Smooth muscle cell (in vitro differentiated cells): ENCODE results near the gene ARHGEF17. TPM values are rescaled to one million over a fixed set of nuclear protein-coding genes. Genes with fewer than 3 reads are reported as not detected.
A peak's percentile ranks its signal among the peaks of the same experiment; 100 is the strongest.

Experiments
- DNase-seq: peaks from one replicate; lab custom pipeline; 2025; ENCODE audit not compliant: unreplicated experiment; lab: John Stamatoyannopoulos, UW
- H2AFZ ChIP-seq: fragments of 200-600 bp; sonication (generic); 2 replicates; pipeline ENCODE4 v1.6.0; 2016; ENCODE audit warnings: antibody characterized with exemption, low read depth, mild to moderate bottlenecking
- H3F3A ChIP-seq: fragments of 200-600 bp; sonication (generic); 2 replicates; pipeline ENCODE4 v1.6.0; 2017; ENCODE audit warnings: antibody characterized with exemption, low read depth
- H3K27ac ChIP-seq: fragments of 200-600 bp; sonication (generic); 2 replicates; pipeline ENCODE4 v1.5.1; 2016; ENCODE audit warnings: low read depth, mild to moderate bottlenecking
- H3K27me3 ChIP-seq: fragments of 200-600 bp; sonication (generic); 2 replicates; pipeline ENCODE4 v1.6.1; 2016; ENCODE audit warnings: low read depth, mild to moderate bottlenecking
- H3K36me3 ChIP-seq: fragments of 200-600 bp; sonication (generic); 2 replicates; pipeline ENCODE4 v1.5.1; 2016; ENCODE audit warnings: low read depth
- H3K4me1 ChIP-seq: fragments of 200-600 bp; sonication (generic); 2 replicates; pipeline ENCODE4 v1.5.1; 2016; ENCODE audit warnings: low read depth
- H3K4me2 ChIP-seq: fragments of 200-600 bp; sonication (generic); 2 replicates; pipeline ENCODE4 v1.6.0; 2016; ENCODE audit warnings: mild to moderate bottlenecking
- H3K4me3 ChIP-seq: fragments of 200-600 bp; sonication (generic); 2 replicates; pipeline ENCODE4 v1.5.1; 2016; ENCODE audit warnings: mild to moderate bottlenecking
- H3K79me2 ChIP-seq: fragments of 200-600 bp; sonication (generic); 2 replicates; pipeline ENCODE4 v1.6.0; 2016; ENCODE audit warnings: low read depth, mild to moderate bottlenecking
- H3K9ac ChIP-seq: fragments of 200-600 bp; sonication (generic); 2 replicates; pipeline ENCODE4 v1.6.0; 2016; ENCODE audit warnings: low read depth
- H3K9me3 ChIP-seq: fragments of 200-600 bp; sonication (generic); replicated peaks from 2 replicates; pipeline ENCODE4 v1.5.1; 2016; ENCODE audit warnings: low read depth
- H4K20me1 ChIP-seq: fragments of 200-600 bp; sonication (generic); 2 replicates; pipeline ENCODE4 v1.6.0; 2016; ENCODE audit warnings: low read depth
- CTCF ChIP-seq: fragments of 200-600 bp; sonication (generic); IDR thresholded peaks from 2 replicates; pipeline ENCODE4 v1.5.1; 2017; ENCODE audit warnings: borderline replicate concordance, mild to moderate bottlenecking, antibody characterized with exemption; ENCODE audit not compliant: insufficient read depth, poor library complexity, severe bottlenecking
- WGBS: methylation state at CpG from one replicate; pipeline ENCODE4 v1.1.7; 2016; ENCODE audit warnings: low lambda C conversion rate; 5-methylcytosine and 5-hydroxymethylcytosine counted together
- polyA plus RNA-seq: library from polyadenylated mRNA; unstranded; fragments of >200 nt; fragmentation: Nextera tagmentation; extraction: Ambion mirVana; gene quantifications from 2 replicates; pipeline ENCODE4 v1.2.1, GENCODE V29; 2016
- total RNA-seq: library from RNA; depleted of rRNA; stranded (reverse); fragments of >200 nt; gene quantifications from 2 replicates; pipeline ENCODE4 v1.2.3, GENCODE V29; 2014

Gene ARHGEF17
- total and polyA plus RNA-seq, 2 experiments from 2014 or later, result 18.0 to 27.8 TPM

- H3F3A ChIP-seq, result no peaks in the 10 kb centered on the region
- no peak overlapping the region for H3K9ac ChIP-seq
- no peaks in the 10 kb centered on the region for H3K27me3 ChIP-seq
- no peak overlapping the region for H3K27ac ChIP-seq
- H3K36me3 ChIP-seq, result no peaks in the 10 kb centered on the region
- H2AFZ ChIP-seq, result no peak overlapping the region
- H3K4me1 ChIP-seq, result peaks cover 15% of the 10 kb centered on the region
- no peak for DNase-seq
- H3K4me3 ChIP-seq, result no peak overlapping the region
- H4K20me1 ChIP-seq, result no peaks in the 10 kb centered on the region
- no peaks in the 10 kb centered on the region for H3K9me3 ChIP-seq
- no peak overlapping the region for H3K4me2 ChIP-seq
- 97% methylated on average over 4 of the region's 4 CpGs for WGBS
- H3K79me2 ChIP-seq, result no peaks in the 10 kb centered on the region
- TF ChIP-seq CTCF, result no peak
Measured at GRCh38 chr11:73293356-73293936, 14.6 kb upstream of the ARHGEF17 start.

- H3K36me3 ChIP-seq, result no peaks in the 10 kb centered on the region
- no peak overlapping the region for H3K9ac ChIP-seq
- H2AFZ ChIP-seq, result no peak overlapping the region
- no peaks in the 10 kb centered on the region for H3K79me2 ChIP-seq
- no peaks in the 10 kb centered on the region for H3K9me3 ChIP-seq
- H3K27ac ChIP-seq, result peak overlapping the region; percentile 15
- H3K4me3 ChIP-seq, result no peak overlapping the region
- no peaks in the 10 kb centered on the region for H3F3A ChIP-seq
- no peak for TF ChIP-seq CTCF
- peaks cover 10% of the 10 kb centered on the region for H3K4me1 ChIP-seq
- no peak overlapping the region for H3K4me2 ChIP-seq
- DNase-seq, result no peak
- no peaks in the 10 kb centered on the region for H4K20me1 ChIP-seq
- no peaks in the 10 kb centered on the region for H3K27me3 ChIP-seq
Measured at GRCh38 chr11:73294604-73295003, 13.5 kb upstream of the ARHGEF17 start.

GRCh38 chr11:73295241-73295995 lies 12.7 kb upstream of the ARHGEF17 start:
- WGBS, result 41% methylated on average over 12 of the region's 12 CpGs
- Histone ChIP-seq H3K4me1 (peaks cover 10% of the 10 kb centered on the region), H3K4me2 (no peak overlapping the region), H3F3A (no peaks in the 10 kb centered on the region), H3K4me3 (no peak overlapping the region), H3K36me3 (no peaks in the 10 kb centered on the region), H3K27me3 (no peaks in the 10 kb centered on the region), H3K9me3 (no peaks in the 10 kb centered on the region), H2AFZ (no peak overlapping the region), H3K9ac (no peak overlapping the region), H4K20me1 (no peaks in the 10 kb centered on the region), H3K27ac (peak overlapping the region; percentile 15), H3K79me2 (no peaks in the 10 kb centered on the region)
- DNase-seq, result peak; percentile 57
- peak; percentile 92 for TF ChIP-seq CTCF

- Histone ChIP-seq H3K4me3 (no peak overlapping the region), H3K36me3 (no peaks in the 10 kb centered on the region), H4K20me1 (no peaks in the 10 kb centered on the region), H3K9me3 (no peaks in the 10 kb centered on the region), H3K27me3 (no peaks in the 10 kb centered on the region), H3K27ac (no peak overlapping the region), H2AFZ (no peak overlapping the region), H3F3A (no peaks in the 10 kb centered on the region), H3K4me2 (no peak overlapping the region), H3K9ac (no peak overlapping the region), H3K4me1 (peaks cover 10% of the 10 kb centered on the region), H3K79me2 (no peaks in the 10 kb centered on the region)
- WGBS, result 98% methylated on average over 3 of the region's 3 CpGs
- DNase-seq, result no peak
- no peak for TF ChIP-seq CTCF
Measured at GRCh38 chr11:73295996-73296318, 12.1 kb upstream of the ARHGEF17 start.
